Activated CD4-positive, alpha-beta T cell treated with anti-CD3 and anti-CD28 coated beads for 48 hours (primary cell): Measurements from ENCODE around the gene ZNRD2.

Source experiments
- DNase-seq: peaks from one replicate; pipeline ENCODE4 v3.0.0-alpha.2; 2020

Gene ZNRD2

GRCh38 chr11:65590240-65590738 is 20.0 kb downstream of the ZNRD2 start:
- DNase-seq = no peak

GRCh38 chr11:65591939-65592857 is 21.9 kb downstream of the ZNRD2 start:
- DNase-seq = no peak

GRCh38 chr11:65592858-65593517 is 22.7 kb downstream of the ZNRD2 start:
- no peak for DNase-seq

- DNase-seq = peak; percentile 54
Measured at GRCh38 chr11:65593518-65594414, 23.5 kb downstream of the ZNRD2 start.

GRCh38 chr11:65595131-65595530 is 24.9 kb downstream of the ZNRD2 start:
- no peak for DNase-seq

- DNase-seq = no peak
Measured at GRCh38 chr11:65595543-65596281, 25.4 kb downstream of the ZNRD2 start, which contains the start of gene KCNK7. TSS of gene KCNK7 (minus strand) at chr11:65595800. CDS start at chr11:65595772, 28 bp downstream.

- no peak for DNase-seq
Measured at GRCh38 chr11:65596520-65596919, 26.2 kb downstream of the ZNRD2 start.

- no peak for DNase-seq
Measured at GRCh38 chr11:65598258-65598699, 28.0 kb downstream of the ZNRD2 start.

- no peak for DNase-seq
Measured at GRCh38 chr11:65599216-65599954, 29.1 kb downstream of the ZNRD2 start.

GRCh38 chr11:65599955-65600246 is 29.6 kb downstream of the ZNRD2 start:
- no peak for DNase-seq

GRCh38 chr11:65604258-65604657 is 34.0 kb downstream of the ZNRD2 start:
- no peak for DNase-seq

GRCh38 chr11:65606876-65607613 is 36.8 kb downstream of the ZNRD2 start:
- peak; percentile 57 for DNase-seq

- DNase-seq = no peak
Measured at GRCh38 chr11:65607614-65608426, 37.5 kb downstream of the ZNRD2 start.

GRCh38 chr11:65609229-65609628 is 39.0 kb downstream of the ZNRD2 start:
- DNase-seq = no peak

GRCh38 chr11:65609665-65610064 is 39.4 kb downstream of the ZNRD2 start:
- no peak for DNase-seq

GRCh38 chr11:65610404-65610803 is 40.1 kb downstream of the ZNRD2 start:
- DNase-seq = no peak

GRCh38 chr11:65611028-65611757 is 40.9 kb downstream of the ZNRD2 start:
- no peak for DNase-seq

- no peak for DNase-seq
Measured at GRCh38 chr11:65611758-65612603, 41.7 kb downstream of the ZNRD2 start.
